ENCODE results near the gene CCDC27.

Gene CCDC27

GRCh38 chr1:3816331-3817137, 64.3 kb downstream of the CCDC27 start:
- H3K27ac ChIP-seq (ENCODE audit: low read length): no peak overlapping the region
- no peaks in the 10 kb centered on the region for H3K4me1 ChIP-seq (ENCODE audit: insufficient read depth, low read length)
- H3K9ac ChIP-seq (ENCODE audit: low read depth, low read length): no peak overlapping the region
- no peak overlapping the region for H3K4me3 ChIP-seq (ENCODE audit: low read length)
- peaks cover 5% of the 10 kb centered on the region; the same call in 1 of the 2 replicates for H3K36me3 ChIP-seq (ENCODE audit: insufficient read depth, low read depth, low read length)
- no peaks in the 10 kb centered on the region for H3K27me3 ChIP-seq (ENCODE audit: insufficient read depth, low read length)
- no peaks in the 10 kb centered on the region for H3K9me3 ChIP-seq (ENCODE audit: insufficient read depth, low read depth, low read length)

GRCh38 chr1:3817138-3817740, 65.0 kb downstream of the CCDC27 start:
- peaks cover 5% of the 10 kb centered on the region; the same call in 1 of the 2 replicates for H3K36me3 ChIP-seq (ENCODE audit: insufficient read depth, low read depth, low read length)
- no peaks in the 10 kb centered on the region for H3K4me1 ChIP-seq (ENCODE audit: insufficient read depth, low read length)
- H3K27me3 ChIP-seq (ENCODE audit: insufficient read depth, low read length): no peaks in the 10 kb centered on the region
- no peak overlapping the region for H3K27ac ChIP-seq (ENCODE audit: low read length)
- no peaks in the 10 kb centered on the region for H3K9me3 ChIP-seq (ENCODE audit: insufficient read depth, low read depth, low read length)
- no peak overlapping the region for H3K9ac ChIP-seq (ENCODE audit: low read depth, low read length)
- no peak overlapping the region for H3K4me3 ChIP-seq (ENCODE audit: low read length)

DNA sequence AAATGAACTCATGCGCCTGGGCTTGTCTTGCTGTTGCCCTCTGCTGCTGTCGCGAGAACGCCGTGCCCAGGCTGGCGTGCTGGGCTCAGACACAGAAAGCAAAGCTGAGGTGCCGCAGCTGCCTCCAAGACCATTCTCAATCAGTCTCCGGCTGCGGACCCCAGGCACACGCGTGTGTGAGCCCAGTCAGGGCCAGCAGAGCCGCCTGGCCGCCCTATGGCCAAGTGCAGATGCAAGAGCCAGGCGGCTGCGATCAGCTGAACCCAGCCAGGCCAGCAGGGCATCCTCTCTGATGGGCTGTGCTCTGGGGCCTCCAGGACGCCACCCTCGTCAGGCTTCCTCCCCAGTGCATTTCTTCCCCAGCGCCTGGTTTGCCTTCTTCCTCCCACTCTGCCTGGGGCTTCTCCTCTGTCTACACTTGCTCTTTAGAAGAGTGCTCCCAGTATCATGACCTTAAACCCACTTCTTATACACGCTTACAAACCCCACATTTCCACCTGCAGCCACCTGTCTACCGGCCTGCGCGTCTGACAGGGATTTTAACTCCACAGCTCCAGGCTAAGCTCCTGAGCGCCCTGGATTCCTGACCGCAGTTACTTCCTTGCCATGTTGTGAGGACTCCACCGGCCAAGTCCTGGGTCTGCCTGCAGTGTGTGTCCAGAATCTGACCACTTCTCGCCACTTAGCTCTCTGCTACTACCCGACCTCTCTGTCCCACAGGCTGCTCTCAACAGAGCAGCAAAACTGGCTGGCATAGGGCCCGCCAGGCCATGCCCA, 65.8 kb downstream of the CCDC27 start:
- Histone ChIP-seq H3K4me3 (ENCODE audit: low read length) (no peak overlapping the region), H3K9me3 (ENCODE audit: insufficient read depth, low read depth, low read length) (no peaks in the 10 kb centered on the region), H3K27me3 (ENCODE audit: insufficient read depth, low read length) (no peaks in the 10 kb centered on the region), H3K9ac (ENCODE audit: low read depth, low read length) (no peak overlapping the region; the same call in 1 of the 2 replicates), H3K36me3 (ENCODE audit: insufficient read depth, low read depth, low read length) (peaks cover 5% of the 10 kb centered on the region; the same call in 1 of the 2 replicates), H3K27ac (ENCODE audit: low read length) (no peak overlapping the region), H3K4me1 (ENCODE audit: insufficient read depth, low read length) (no peaks in the 10 kb centered on the region)

DNA sequence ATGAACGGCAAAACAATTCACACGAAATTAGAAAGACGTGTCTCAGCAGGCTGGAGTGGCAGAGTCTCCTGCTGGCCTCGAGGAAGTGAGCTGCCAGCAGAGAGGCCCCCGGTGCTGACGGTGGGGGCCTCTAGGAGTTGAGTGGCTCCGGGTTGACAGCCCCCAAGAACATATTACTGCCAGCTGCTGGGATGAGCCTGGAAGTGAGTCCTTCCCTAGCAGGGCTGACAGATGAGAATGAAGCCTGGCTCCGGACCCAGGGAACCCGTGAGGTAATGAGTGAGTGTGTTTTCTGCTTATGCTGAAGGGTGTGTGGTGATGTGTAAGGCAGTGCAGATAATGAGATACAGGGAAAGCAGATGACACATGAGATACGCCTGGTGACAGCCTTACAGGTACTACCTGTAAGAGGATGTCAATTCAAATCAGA, 67.5 kb downstream of the CCDC27 start:
- Histone ChIP-seq H3K9me3 (ENCODE audit: insufficient read depth, low read depth, low read length) (no peaks in the 10 kb centered on the region), H3K36me3 (ENCODE audit: insufficient read depth, low read depth, low read length) (peaks cover 10% of the 10 kb centered on the region; the same call in 1 of the 2 replicates), H3K27ac (ENCODE audit: low read length) (no peak overlapping the region)

DNA sequence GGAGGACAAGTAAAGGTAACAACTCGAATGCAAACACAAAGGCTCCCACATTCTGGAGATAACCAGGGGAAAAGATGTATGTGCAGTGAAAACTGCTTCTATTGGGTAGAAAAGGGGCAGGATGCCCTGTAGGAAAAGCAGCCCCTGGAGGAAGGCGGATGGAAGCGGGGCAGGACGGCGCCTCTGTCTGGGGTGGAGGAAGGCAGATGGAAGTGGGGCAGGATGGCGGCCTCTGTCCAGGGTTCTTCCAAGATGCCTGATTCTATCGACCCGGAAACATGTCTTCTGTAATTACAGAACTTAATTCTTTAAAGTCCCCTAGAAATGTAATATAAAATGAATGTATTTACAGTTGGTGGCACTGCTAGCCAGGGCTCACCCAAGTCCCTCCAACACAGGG, 68.1 kb downstream of the CCDC27 start:
- Histone ChIP-seq H3K27ac (ENCODE audit: low read length) (no peak overlapping the region), H3K4me3 (ENCODE audit: low read length) (no peak overlapping the region), H3K9ac (ENCODE audit: low read depth, low read length) (no peak overlapping the region), H3K36me3 (ENCODE audit: insufficient read depth, low read depth, low read length) (peaks cover 12% of the 10 kb centered on the region), H3K9me3 (ENCODE audit: insufficient read depth, low read depth, low read length) (no peaks in the 10 kb centered on the region), H3K4me1 (ENCODE audit: insufficient read depth, low read length) (no peaks in the 10 kb centered on the region), H3K27me3 (ENCODE audit: insufficient read depth, low read length) (no peaks in the 10 kb centered on the region)

More for the DNA sequence above, 67.5 kb downstream of the CCDC27 start:
- Histone ChIP-seq H3K9ac (ENCODE audit: low read depth, low read length) (no peak overlapping the region), H3K4me1 (ENCODE audit: insufficient read depth, low read length) (no peaks in the 10 kb centered on the region), H3K4me3 (ENCODE audit: low read length) (no peak overlapping the region), H3K27me3 (ENCODE audit: insufficient read depth, low read length) (no peaks in the 10 kb centered on the region)

GRCh38 chr1:3821004-3821403, 68.8 kb downstream of the CCDC27 start:
- Histone ChIP-seq H3K27me3 (ENCODE audit: insufficient read depth, low read length) (no peaks in the 10 kb centered on the region), H3K4me1 (ENCODE audit: insufficient read depth, low read length) (no peaks in the 10 kb centered on the region), H3K4me3 (ENCODE audit: low read length) (no peak overlapping the region), H3K36me3 (ENCODE audit: insufficient read depth, low read depth, low read length) (peaks cover 19% of the 10 kb centered on the region), H3K9ac (ENCODE audit: low read depth, low read length) (no peak overlapping the region), H3K9me3 (ENCODE audit: insufficient read depth, low read depth, low read length) (no peaks in the 10 kb centered on the region), H3K27ac (ENCODE audit: low read length) (no peak overlapping the region)
